HG03378 (cell line): ENCODE data around the gene ATP13A2.
"Not testable (repeated sequence)": the region's sequence is repeated elsewhere in the genome, so short reads cannot be mapped to it uniquely, and the experiment has no call there.

Experiments used
- ATAC-seq: cut with Tn5 transposase; IDR thresholded peaks from one replicate; pipeline ENCODE4 v1.9.1; 2021; ENCODE audit warnings: mild to moderate bottlenecking, moderate library complexity; ENCODE audit not compliant: unreplicated experiment

Gene ATP13A2

GRCh38 chr1:16965486-16966067 is 46.2 kb downstream of the ATP13A2 start:
- no peak for ATAC-seq

DNA sequence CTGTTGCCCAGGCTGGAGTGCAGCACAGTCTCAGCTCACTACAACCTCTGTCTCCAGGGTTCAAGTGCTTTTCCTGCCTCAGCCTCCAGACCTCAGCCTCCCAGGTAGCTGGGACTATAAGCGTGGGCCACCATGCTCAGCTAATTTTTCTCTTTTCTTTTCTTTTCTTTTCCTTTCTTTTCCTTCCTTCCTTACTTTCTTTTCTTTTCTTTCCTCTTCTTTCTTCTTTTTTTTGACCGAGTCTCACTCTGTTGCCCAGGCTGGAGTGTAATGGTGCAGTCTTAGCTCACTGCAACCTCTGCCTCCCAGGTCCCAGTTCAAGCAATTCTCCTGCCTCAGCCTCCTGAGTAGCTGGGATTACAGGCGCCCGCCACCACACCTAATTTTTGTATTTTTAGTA is 47.6 kb downstream of the ATP13A2 start:
- ATAC-seq: not testable (repeated sequence)

- no peak for ATAC-seq
Measured at GRCh38 chr1:16961297-16962133, 50.2 kb downstream of the ATP13A2 start.

GRCh38 chr1:16960560-16961296 is 51.0 kb downstream of the ATP13A2 start:
- no peak for ATAC-seq

- no peak for ATAC-seq
Measured at GRCh38 chr1:16958475-16958874, 53.3 kb downstream of the ATP13A2 start.

- no peak for ATAC-seq
Measured at GRCh38 chr1:16957731-16958130, 54.0 kb downstream of the ATP13A2 start.

DNA sequence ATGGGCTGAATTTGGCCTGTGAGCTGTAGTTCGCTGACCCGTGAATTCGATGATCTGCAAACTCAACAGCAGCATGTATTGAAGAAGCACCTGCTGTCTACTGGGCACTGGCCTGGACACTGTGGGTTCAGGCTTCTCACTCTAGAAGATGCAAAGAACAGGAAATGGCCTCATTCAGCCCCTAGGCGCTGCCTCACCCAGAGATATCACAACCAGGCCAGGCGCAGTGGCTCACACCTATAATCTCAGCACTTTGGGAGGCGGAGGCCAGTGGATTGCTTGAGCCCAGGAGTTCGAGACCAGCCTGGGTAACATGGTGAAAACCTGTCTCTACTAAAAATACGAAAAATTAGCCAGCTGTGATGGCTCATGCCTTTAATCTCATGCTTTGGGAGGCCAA is 55.0 kb downstream of the ATP13A2 start:
- no peak for ATAC-seq

DNA sequence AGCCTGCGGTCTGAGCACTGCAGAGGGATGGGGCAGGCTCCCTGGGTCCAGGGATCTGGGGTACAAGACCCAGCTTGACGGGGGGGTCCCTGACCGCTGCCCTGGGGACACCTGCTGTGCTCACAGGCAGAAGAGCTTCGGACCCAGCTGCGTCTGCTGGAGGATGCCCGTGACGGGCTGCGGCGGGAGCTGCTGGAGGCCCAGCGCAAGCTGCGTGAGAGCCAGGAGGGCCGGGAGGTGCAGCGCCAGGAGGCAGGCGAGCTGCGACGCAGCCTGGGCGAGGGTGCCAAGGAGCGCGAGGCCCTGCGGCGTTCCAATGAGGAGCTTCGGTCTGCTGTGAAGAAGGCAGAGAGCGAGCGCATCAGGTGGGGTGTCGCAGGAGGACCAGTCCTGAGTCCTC is 56.5 kb downstream of the ATP13A2 start:
- no peak for ATAC-seq

- no peak for ATAC-seq
Measured at GRCh38 chr1:16954579-16954978, 57.1 kb downstream of the ATP13A2 start.

DNA sequence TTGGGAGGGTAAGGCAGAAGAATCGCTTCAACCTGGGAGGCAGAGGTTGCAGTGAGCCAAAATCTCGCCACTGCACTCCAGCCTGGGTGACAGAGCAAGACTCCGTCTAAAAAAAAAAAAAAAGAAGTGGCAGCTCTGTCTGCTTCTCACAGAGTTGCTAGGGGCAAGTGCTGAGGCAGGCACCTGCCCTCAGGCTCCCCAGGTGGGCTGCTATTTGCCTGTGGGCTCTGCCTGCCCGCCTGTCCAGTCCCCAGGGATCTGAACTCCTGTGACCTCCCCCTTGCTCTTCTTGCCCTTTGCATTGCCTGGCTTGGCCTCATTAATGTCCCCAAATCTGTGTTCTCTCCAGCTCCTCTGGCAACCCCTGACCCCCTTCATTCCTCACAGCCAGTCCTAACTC is 59.4 kb downstream of the ATP13A2 start:
- not testable (repeated sequence) for ATAC-seq

GRCh38 chr1:16949026-16949425 is 62.7 kb downstream of the ATP13A2 start:
- ATAC-seq: not testable (repeated sequence)

DNA sequence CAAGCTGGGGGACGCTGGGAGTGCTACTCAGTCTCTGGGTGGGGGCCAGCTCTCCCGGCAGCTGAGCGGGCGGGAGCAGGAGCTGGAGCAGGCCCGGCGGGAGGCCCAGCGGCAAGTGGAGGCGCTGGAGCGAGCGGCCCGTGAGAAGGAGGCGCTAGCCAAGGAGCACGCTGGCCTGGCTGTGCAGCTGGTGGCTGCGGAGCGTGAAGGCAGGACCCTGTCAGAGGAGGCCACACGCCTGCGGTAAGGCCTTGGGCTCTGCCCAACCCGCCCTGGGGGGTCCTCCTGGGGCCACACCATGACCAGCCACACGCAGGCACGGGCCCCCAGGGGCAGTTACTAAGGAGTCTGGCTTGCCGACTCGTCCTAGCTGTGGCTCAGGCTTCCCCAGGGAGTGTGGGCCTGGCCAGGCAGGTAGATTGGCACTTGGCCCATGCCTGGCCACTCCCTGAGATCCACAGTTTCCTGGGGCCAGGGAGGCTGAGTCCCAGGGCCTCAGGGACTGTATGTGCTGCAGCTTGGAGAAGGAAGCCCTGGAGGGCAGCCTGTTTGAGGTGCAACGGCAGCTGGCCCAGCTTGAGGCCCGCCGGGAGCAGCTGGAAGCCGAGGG is 63.3 kb downstream of the ATP13A2 start:
- ATAC-seq: not testable (repeated sequence)

DNA sequence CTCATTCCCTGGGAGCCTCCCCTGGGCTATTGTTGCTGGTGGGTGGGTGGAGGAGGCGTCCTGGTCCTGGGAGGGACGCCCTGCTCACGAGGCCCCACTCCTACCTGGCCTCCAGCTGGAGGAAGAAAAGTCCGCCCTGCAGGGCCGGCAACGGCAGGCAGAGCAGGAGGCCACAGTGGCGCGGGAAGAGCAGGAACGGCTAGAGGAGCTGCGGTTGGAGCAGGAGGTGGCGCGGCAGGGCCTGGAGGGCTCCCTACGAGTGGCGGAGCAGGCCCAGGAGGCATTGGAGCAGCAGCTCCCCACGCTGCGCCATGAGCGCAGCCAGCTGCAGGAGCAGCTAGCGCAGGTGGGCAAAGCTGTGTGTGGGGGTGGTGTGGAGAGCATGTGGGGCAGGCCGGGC is 65.1 kb downstream of the ATP13A2 start:
- no peak for ATAC-seq

- ATAC-seq: not testable (repeated sequence)
Measured at GRCh38 chr1:16946185-16946584, 65.5 kb downstream of the ATP13A2 start.

GRCh38 chr1:16945512-16945911 is 66.2 kb downstream of the ATP13A2 start:
- ATAC-seq: not testable (repeated sequence)

DNA sequence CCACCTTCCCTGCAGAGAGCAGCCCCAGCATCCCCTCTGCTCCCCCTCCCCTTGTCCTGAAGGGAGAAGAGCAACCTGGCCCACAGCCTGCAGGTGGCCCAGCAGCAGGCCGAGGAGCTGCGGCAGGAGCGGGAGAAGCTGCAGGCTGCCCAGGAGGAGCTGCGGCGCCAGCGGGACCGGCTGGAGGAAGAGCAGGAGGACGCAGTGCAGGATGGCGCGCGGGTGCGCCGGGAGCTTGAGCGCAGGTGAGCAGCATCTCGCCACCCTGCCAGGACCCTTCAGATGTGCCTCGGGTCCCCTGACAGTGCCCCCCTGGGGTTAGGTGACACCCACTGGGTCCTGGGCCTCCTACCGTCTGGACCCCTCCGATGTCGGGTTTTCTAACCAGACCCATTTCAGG is 67.7 kb downstream of the ATP13A2 start:
- no peak for ATAC-seq

- ATAC-seq: not testable (repeated sequence)
Measured at GRCh38 chr1:16939386-16940180, 72.1 kb downstream of the ATP13A2 start.

- ATAC-seq: no peak
Measured at GRCh38 chr1:16938351-16939321, 73.1 kb downstream of the ATP13A2 start.

DNA sequence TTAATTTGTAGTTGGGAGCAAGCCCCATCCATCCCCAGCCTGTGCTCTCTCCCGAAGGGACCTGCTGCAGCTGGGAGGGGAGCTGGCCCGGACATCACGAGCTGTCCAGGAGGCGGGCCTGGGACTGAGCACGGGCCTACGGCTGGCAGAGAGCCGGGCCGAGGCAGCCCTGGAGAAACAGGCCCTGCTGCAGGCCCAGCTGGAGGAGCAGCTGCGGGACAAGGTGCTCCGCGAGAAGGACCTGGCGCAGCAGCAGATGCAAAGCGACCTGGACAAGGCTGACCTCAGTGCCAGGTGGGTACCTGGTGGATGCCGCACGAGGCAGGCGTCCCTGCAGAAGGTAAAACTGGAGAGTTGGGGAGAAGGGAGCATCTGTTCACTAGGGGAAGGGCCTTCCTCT is 75.1 kb downstream of the ATP13A2 start:
- ATAC-seq: not testable (repeated sequence)
